ENCODE measurements around the gene TIAM1.

TIAM1 gene

DNA sequence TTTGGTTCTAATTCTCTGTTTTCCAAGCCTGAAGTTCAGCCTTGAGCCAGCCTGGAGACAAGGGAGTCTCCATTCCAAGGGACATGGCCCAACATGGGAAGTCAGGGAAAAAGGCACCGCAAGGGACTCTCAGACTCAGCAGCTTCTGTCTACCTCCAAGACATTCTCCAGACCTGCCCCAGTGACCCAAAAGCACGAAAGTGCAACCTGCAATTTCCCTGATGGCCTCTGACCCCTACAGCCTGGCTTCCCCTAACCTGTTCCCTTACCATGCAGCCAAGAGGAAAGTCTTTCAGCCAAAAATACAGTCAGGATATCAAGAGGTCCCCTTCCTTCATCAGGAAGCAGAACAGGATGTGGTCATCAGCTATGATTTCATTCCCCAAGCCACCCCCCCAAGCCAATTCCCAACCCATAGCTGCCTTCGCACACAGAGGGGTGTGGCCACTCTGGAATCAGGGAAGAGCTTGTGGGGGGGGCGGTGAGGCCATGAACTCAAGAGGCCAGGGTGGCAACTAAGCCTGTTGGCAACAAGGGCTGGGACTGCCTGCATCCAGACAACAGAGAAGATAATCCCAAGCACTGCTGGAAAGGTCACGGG, 59.2 kb downstream of the TIAM1 start:
- no peak for DNase-seq

DNA sequence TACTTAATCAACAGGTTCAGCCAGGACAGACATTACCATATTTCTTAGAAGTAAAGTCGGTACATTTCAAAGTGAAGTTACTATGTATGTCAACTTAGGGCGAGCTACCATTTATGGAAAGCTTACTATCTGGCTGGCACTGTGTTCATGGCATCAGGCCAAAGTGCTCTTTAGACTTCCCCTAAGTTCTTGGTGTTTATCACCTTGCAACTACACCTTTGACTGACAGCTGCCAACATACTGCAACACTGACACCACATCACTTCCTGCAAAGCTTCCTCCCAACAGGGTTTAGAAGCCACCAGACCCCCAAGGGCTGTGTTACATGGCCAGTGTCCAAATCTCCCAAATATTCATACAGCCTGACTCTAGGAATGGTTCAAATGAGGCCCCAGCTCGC, 61.0 kb downstream of the TIAM1 start:
- DNase-seq: no peak

DNA sequence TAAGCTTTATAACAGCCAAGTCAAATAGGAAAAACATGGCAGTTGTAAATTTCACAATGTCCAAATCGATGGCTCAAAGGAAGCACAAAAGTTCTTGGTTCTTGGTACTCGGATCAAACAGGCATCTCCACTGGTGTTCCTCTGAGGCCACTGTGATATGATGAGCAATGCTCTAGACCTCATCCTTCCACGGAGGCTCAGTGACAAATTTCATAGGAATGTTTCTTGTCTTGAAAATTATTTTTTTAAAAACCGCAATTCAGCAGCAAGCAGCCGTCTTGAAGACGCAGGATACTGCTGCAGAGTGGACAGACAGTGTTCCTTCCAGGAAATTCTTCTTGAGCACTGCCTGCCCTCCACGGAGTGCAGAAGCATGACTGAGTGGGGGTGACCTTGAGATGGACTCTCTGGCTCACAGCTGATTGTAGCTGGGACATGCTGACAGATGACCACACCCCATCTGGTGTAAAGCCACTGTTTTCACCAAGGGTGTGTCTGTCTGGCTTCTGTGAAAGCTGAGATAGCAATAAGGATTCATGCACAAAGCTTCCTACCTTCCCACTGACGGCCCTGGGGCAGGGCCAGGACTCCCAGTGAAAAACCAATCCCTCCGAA, 61.9 kb downstream of the TIAM1 start:
- DNase-seq: no peak

DNA sequence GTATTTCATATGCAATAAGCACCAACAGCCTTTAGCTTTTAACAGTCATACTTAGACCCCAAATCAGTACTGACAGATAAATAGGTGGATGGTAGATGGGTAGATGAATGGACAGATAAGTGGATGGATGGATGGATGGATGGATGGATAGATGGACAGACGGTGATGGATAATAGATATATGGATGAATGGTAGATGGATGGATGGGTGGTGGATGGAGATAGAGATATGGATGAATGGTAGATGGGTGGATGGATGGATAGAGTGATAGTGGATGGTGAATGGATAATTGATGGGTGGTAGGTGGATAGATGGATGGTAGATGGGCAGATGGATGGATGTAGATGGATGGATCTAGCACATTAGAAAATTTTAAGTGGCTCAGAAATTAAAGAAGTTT, 62.5 kb downstream of the TIAM1 start:
- DNase-seq: no peak

DNA sequence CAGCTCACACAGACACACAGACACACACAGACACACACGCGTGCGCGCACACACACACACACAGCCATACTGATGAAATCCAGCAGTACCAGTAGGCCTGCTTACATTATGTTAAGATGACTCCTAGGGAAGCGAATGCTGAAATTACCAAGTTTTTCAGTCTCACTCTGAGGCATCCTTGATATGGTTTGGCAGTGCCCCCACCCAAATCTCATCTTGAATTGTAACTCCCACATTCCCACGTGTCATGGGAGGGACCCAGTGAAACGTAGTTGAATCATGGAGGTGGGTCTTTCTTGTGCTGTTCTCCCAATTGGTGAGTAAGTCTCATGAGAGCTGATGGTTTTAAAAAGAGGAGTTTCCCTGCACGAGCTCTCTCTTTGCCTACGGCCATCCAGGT, 64.1 kb downstream of the TIAM1 start:
- no peak for DNase-seq

DNA sequence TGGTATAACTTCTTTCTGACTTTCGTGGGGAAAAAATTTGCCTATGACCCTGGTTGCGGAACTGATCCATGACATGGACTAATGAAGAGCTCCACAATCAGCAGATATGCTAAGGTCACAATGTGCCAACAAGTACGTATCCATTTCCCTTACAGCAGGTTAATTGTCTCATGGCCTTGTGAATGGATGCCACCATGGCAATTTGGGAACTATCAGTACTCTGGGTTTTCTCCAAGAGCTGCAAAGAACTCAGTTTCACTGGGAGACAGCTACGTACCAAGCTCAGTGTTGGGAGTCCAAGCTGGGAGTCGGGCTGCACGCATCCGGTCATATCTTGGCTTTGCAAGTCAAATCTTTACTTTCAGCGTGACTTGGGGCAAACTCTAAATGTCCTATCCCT, 64.8 kb downstream of the TIAM1 start:
- no peak for DNase-seq

DNA sequence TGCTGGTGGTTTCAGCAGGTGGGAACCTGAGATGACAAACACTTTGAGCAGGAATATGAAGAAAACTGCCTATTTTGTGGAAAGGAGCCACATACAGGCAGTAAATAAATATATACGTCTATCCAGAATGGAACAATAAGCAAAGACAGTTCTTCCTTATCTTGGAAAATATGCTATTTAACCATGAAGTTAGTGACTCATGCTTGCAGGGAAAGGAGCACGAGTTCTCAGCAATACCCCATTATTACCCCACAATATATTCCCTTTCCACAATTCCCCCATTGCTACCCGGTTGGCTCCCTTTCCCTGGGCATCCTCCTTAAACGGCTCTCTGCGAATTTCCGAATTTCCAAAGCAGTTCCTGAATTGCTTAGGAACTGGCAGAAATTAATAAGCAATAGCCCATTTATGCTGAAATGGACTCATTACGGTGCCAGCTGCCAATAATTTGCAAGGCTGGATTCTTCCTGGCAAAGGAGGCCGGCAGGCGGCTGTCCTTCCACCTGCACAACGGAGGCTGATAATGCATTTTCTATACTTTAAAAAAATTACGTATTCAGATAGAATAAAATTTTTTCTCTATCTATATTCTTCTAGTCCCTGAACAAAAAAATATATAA, 65.4 kb downstream of the TIAM1 start:
- no peak for DNase-seq

DNA sequence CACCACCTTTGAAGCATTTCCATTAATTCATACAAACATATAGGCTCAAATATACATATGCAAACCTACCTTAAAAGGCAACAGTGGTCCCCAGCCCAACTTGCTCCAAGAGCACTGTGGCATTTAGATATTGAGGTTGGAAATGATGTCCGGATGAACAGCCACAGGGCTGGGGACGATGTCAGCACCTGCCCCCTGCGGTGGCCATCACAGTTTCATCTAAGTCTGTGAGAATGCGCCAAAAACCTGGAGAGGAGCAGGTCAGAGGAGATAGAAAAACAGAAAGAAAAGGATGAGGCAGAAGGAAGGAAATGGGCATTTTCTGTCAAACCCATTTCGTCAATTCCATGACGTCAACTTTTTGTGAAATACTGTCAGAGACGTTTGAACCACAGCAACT, 67.4 kb downstream of the TIAM1 start:
- no peak for DNase-seq

DNA sequence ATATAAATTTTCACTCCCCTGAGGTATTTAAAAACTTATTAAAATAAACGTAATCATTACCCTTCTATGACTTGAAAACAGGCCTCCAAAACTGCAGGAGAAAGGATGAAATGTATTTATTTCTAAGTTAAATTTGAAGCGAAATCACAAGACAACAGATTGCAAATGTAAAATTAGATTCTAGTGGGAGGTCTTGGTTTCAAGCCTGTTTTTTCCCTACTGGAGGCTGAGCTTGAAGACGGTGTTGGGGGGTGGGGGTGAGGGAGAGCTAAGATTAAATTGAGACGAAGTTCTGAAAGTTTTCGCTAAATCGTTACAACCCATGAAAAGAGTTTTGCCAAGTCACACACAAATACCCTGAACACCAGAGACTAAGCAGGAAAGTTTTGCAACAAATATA, 68.2 kb downstream of the TIAM1 start:
- no peak for DNase-seq

DNA sequence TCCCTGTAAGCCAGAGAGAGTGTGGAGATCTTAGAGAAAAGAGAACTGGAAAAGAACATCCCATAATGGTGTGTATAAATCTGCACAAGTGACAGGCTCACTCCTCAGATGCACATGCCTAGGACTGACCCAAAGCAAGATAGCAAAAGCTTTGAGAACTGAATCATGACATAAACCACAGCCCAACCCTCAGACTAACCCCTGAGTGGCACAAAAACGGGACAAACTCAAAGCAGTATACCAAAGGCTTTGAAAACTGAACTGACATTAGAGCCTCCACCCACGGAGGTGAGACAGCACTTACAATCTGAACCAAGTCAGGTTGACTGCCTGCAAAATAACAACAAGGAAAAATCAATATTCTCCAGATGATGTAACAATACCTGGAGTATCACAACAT, 70.8 kb downstream of the TIAM1 start:
- DNase-seq: peak; percentile 41

DNA sequence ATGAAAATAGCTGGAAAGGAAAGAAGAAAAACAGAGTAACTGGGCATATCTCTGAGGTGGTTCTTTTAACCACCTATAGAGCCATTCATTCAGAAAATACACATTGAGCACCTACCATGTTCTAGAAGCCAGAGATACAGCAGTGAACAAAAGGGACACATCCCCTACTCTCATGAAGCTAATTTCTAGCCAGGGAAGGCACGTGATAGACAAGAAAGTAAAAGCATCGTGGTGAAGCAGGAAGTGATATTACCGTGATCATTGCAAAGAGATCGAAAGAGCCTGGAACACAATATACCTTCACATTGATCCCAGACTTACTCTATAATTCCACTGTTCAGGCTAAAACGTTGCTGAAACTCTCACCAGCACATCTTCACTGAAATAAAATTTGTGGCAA, 76.0 kb downstream of the TIAM1 start:
- peak; percentile 4 for DNase-seq

DNA sequence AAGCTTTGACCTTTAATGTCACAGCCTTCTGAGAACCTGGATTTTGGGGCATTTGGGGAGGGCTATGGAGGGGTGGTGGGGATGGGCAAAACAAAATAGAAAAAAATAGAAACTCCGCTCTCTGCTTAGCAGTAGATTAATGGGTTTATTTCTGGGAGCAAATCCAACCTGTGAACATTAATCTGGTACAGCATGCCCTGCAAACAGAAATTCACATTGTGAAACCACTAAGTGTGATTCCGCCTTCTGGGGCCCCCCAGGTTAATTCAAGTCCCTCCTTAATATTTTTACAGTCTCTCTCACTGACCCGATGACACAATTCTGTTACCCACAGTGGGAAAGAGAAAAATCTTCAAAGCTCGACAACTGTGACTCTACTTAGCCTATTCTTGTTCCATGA, 76.4 kb downstream of the TIAM1 start:
- no peak for DNase-seq

DNA sequence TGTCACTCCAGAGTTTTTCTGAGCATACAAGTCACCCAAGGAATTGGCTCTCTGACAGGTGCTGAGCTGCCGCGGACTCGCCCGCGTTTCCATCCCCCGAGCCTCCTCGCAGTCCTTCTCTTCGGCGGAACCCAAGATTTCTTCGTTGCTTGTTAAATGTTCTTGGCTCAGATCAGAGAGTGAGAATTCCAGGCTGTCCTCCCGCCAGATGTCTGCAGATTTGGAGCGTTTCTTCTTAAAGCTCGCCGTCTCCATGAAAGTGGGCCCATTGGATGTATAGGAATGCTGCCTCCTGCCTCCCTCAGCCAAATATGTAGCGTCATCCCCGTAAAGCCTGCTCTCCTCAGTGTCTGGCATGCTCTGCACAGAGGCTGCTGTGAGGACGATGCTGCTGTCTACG, 77.8 kb downstream of the TIAM1 start:
- no peak for DNase-seq

DNA sequence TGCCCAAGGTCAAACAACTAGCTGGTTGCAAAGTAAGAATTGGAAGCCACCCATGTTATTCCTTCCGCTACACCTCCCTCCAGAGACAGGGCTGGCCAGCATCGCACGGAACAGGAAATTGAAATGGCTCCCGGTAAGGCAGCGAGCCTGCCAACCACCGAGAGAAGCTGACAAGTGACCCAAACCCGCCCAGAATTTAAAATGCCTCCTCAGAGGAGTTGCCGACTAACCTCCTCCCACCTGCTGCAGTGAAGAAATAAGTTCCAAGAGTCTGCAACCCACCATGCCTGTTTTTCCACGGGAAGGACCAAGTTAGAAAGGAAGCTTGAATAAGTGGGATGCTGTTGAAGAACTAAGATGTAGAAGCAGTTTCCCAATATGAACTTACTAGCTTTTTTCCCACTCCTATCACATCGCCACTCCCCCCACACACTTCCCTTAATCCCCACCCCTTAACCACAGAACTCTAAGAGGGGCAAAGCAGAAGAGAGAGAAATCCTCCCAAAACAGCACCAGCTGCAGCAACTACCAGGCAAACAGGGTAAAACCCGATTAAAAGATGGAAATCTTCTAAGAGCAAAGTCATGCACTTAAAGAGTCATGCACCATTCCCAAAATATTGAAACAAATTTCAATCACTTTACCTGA, 78.6 kb downstream of the TIAM1 start:
- no peak for DNase-seq

DNA sequence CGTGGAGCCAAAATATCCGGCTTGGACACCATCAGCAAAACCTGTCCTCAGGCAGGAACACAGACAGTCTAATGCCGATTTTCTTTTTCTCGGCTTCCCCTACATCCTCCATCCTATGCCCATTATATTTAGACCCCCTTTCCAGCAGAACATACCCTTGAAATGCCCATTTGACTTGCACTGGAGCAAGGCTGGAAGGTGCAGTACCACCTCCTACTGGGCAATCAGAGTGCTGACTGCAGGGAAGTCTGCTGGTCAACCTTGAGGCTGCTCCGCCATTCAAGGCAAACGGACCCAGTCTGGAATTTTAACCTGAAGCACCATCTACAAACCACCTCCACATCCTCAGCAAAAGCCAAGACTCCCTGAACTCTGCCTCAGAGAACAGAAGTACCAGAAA, 79.5 kb downstream of the TIAM1 start:
- no peak for DNase-seq

DNA sequence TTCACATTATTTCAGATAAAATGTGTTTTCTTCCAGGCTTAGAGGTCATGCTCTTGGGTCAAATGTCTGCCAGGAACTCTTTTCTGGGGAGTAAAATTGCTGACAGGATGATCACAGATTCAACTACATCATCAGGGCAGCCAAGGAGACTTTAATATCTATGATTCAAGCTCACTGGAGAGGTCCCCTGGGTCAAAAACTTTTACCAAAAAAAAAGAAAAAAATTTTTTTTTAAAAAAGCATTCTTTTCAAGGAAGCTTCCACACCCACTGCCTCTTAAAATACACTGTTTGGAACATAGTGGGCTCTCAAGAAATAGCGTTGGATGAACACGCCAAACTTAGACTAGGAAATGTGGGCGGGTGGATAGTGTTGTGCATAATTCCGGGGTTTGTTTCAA, 81.3 kb downstream of the TIAM1 start:
- DNase-seq: no peak

DNA sequence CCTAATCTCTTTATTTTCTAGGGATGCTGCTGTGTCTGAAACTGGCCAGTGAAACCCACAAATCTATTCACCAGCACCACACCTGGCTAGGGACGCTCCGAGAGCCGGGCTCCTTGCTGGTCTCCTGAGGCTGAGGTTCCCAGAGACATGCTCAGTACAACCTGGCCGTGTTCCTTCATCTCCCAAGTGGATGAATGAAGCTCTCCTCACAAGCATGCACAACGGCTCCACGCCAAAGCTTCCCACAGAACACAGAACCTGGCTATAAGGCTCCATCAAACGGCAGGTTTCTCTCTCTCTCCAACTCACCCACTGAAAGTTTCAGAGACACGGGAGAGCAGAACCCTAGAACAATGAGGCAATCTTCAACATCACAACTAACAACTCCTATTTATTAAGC, 82.3 kb downstream of the TIAM1 start:
- DNase-seq: no peak

DNA sequence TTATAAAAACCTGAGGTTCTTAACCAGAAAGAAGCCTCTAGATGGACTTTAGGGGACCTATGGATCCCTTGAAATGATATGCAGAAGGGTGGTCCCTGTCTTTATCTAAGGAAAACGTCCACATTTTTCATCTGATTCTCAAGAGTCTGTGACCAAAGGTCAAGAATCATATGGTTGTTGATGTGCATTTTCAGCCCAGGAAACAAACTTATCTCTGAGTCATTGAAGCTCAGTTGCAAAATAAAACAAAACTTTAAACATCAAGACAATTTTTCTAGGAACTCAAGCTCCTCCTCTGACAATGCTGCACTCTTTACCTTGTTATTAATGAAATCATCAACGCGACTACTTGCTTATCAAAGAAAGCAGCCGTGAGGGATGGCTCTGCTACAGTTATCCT, 83.3 kb downstream of the TIAM1 start:
- DNase-seq: no peak

DNA sequence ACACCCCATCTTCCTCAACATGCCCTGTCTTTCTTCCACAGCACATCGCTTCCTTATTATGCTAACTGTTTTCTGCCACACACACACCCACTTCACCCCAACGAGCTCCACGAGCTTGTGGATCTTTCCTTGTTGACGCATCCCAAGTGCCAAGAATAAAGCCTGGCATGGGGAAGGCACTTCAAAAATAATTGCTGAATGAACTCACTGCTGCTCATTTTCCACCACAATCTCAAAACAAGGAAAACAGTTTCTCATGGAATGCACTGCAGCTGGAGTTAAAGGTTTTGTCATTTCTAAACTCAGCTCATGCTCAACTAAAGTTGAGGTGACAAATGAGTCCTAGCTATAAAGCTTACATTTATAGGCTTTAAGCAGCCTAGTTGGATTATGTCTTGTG, 86.0 kb downstream of the TIAM1 start:
- no peak for DNase-seq

DNA sequence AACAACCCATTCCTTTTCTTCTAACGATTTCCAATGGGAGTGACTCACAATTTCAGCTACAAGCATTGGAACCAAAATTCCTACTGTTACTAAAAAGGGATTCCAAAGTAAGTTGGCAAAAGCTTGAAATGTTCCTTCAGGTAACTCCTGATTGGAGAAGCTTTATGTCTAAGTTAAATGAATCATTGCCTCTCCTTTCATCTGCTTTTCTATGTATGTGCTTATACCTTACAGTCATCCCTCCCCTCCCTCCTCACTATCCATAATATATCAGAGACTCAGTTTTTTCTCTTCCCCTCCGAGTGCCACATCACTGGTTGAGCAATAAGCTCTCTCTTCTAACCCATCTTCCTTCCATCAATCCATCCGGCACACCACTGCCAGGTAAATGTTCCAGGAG, 86.8 kb downstream of the TIAM1 start:
- no peak for DNase-seq

DNA sequence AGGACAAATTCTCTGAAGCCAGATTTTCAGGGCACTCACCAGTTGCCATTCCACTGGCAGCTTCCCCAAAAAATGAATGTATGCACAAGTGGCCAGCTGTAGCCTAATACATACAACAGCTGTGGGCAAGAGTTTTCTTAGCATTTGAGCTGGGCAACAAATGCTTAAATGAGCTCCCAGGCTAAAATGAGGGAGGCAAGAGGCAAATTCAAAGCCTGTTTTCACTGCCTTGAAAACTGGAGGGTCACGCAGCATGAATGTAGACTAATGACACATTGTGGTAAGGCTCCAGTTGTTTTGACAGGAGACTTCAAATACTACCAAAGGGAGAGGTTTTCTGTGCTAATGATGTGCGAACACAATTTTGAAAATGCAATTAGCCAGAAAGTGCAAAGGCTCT, 88.2 kb downstream of the TIAM1 start:
- DNase-seq: no peak

DNA sequence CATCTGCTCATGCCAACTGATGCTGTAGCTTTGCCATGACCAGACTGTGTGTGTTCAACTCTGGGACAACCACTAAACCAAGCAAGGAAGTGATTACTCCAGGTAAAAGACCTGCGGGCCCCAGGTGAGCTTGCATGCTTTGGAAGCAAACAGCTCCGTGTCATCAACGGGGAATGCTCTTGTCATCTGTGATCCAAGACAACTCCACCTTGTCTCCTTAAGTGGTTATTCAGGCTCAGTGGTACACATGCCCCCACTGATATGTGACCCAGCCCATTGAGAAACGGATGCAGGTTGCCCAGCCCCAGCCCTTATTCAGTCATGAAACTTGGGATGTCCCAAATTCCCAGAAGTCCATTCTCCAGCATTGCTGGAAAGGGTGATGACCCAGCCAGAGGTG, 89.0 kb downstream of the TIAM1 start:
- no peak for DNase-seq

DNA sequence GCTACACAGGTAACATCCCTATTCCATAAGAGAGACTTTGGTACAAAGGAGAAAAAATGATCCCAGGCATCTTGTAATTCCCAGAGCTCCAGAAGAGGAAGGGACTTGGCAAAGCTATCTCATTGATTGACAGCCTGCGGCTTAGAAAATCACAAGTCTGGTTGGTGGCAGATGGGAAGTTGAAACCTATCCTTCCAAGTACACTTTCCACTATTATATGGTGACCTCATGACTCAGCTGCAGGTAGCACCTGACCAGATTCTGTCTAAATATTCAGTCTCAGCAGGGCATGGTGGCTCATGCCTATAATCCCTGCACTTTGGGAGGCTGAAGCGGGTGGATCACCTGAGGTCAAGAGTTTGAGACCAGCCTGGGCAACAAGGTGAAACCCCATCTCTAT, 89.9 kb downstream of the TIAM1 start:
- DNase-seq: no peak

DNA sequence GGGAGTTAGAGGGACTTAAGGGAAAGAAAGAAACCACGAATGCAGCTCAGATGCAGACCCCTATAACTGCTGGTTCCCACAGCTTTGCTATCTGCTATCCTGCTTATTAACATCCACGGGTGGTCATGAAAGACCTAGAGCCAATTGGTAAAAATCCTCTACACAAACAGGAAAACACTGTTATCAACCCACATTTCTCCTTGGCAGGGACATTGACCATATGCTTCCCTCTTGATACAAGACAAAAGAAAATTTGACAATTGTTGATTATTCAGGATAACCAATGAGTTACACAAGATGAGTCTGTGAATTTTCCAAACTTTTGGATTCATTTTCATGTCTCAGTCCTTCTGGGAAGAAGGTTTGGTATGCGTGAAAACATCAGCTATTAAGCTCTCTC, 90.4 kb downstream of the TIAM1 start:
- DNase-seq: no peak

DNA sequence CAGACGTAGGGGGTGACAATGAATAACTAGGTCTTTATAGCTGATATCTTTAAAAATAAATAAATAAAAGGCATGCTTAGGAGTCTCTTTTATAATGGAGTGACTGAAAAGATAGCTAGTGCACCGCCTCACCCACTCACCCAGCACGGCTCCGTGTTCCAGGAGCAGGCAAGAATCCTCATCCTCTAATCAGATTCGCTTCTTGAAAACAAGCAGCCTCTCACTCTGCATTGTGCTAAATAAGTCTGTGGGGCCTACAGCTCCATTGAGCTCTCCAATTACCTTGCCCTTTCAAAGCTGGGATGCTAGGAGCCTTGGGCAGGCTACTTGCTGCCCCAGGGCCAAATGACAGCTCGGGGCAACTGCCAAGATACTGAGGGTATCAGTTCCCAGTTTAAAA, 91.5 kb downstream of the TIAM1 start:
- DNase-seq: no peak

Measured in activated CD4-positive, alpha-beta T cell treated with anti-CD3 and anti-CD28 coated beads, Interleukin-2, amount 50 U/mL, for 16 hours (primary cell).